GM23338 (cell line): Measurements from ENCODE around the gene TBL3. TPM values are rescaled to one million over a fixed set of nuclear protein-coding genes. Genes with fewer than 3 reads are reported as not detected.

Source experiments
- ATAC-seq: fragments of 200-7000 bp; cut with Tn5 transposase; 3 replicates; pipeline ENCODE4 v1.9.1; 2020
- DNase-seq: peaks from one replicate; pipeline ENCODE4 v3.0.0-alpha.2; 2015; ENCODE audit warnings: low spot score
- H2AFZ ChIP-seq: fragments of 200-600 bp; sonication (generic); 2 replicates; pipeline ENCODE4 v1.8.0; 2016; ENCODE audit warnings: antibody characterized with exemption, mild to moderate bottlenecking, moderate library complexity
- H3F3A ChIP-seq: fragments of 200-600 bp; sonication (generic); replicated peaks from 2 replicates; pipeline ENCODE4 v1.8.0; 2017; ENCODE audit warnings: antibody characterized with exemption, mixed run types, low read depth
- H3K27ac ChIP-seq: fragments of 200-600 bp; sonication (generic); 2 replicates; pipeline ENCODE4 v1.6.1; 2016; ENCODE audit warnings: low read depth
- H3K27me3 ChIP-seq: fragments of 200-600 bp; sonication (generic); 2 replicates; pipeline ENCODE4 v1.8.0; 2016; ENCODE audit warnings: mild to moderate bottlenecking, mixed run types, moderate library complexity; ENCODE audit not compliant: insufficient read depth
- H3K36me3 ChIP-seq: fragments of 200-600 bp; sonication (generic); 2 replicates; pipeline ENCODE4 v1.8.0; 2016; ENCODE audit warnings: mild to moderate bottlenecking; ENCODE audit not compliant: insufficient read depth
- H3K4me1 ChIP-seq: fragments of 200-600 bp; sonication (generic); 2 replicates; pipeline ENCODE4 v1.8.0; 2016; ENCODE audit warnings: mild to moderate bottlenecking, moderate library complexity; ENCODE audit not compliant: insufficient read depth
- H3K4me2 ChIP-seq: fragments of 200-600 bp; sonication (generic); 2 replicates; pipeline ENCODE4 v1.7.1; 2017; ENCODE audit warnings: mixed run types
- H3K4me3 ChIP-seq: fragments of 200-600 bp; sonication (generic); 2 replicates; pipeline ENCODE4 v1.6.1; 2016; ENCODE audit warnings: mixed run types
- H3K79me2 ChIP-seq: fragments of 200-600 bp; sonication (generic); replicated peaks from 2 replicates; pipeline ENCODE4 v1.8.0; 2017; ENCODE audit warnings: mild to moderate bottlenecking; ENCODE audit not compliant: insufficient read depth
- H3K9me2 ChIP-seq: fragments of 200-600 bp; sonication (generic); 2 replicates; pipeline ENCODE4 v1.8.0; 2017; ENCODE audit not compliant: insufficient read depth
- H4K20me1 ChIP-seq: fragments of 200-600 bp; sonication (generic); replicated peaks from 2 replicates; pipeline ENCODE4 v1.8.0; 2017; ENCODE audit warnings: mild to moderate bottlenecking; ENCODE audit not compliant: insufficient read depth
- H3K27ac Mint-ChIP-seq: 2 replicates; pipeline ENCODE4 v1.8.0; 2020; ENCODE audit warnings: inconsistent platforms, mild to moderate bottlenecking, moderate library complexity, mixed read lengths
- H3K27me3 Mint-ChIP-seq: 3 replicates; pipeline ENCODE4 v1.8.0; 2022; ENCODE audit warnings: low read depth, mild to moderate bottlenecking, moderate library complexity, mixed read lengths, inconsistent platforms; ENCODE audit not compliant: insufficient read depth, poor library complexity
- H3K36me3 Mint-ChIP-seq: 3 replicates; pipeline ENCODE4 v1.8.0; 2021; ENCODE audit warnings: low read depth, mild to moderate bottlenecking, inconsistent platforms, moderate library complexity, mixed read lengths
- H3K4me1 Mint-ChIP-seq: 3 replicates; pipeline ENCODE4 v1.8.0; 2020; ENCODE audit warnings: mild to moderate bottlenecking, inconsistent platforms, mixed read lengths
- H3K4me3 Mint-ChIP-seq: 3 replicates; pipeline ENCODE4 v1.8.0; 2021; ENCODE audit warnings: moderate library complexity, mild to moderate bottlenecking, inconsistent platforms, mixed read lengths
- H3K9me3 Mint-ChIP-seq: 3 replicates; pipeline ENCODE4 v1.8.0; 2020; ENCODE audit warnings: moderate library complexity, mild to moderate bottlenecking, inconsistent platforms, mixed read lengths
- CREB1 ChIP-seq: fragments of 250-450 bp; sonication (Bioruptor Pico); IDR thresholded peaks from 2 replicates; pipeline ENCODE4 v1.5.0; 2020; ENCODE audit warnings: low read depth, mild to moderate bottlenecking, moderate library complexity
- CTCF ChIP-seq, 2 experiments: fragments of 200-600 bp in 1 of 2; sonication (generic) in 1 of 2; conservative IDR thresholded peaks; 2 replicates each; pipeline versions ENCODE4 v1.5.1 to v1.6.1; 2016 to 2017; ENCODE audit warnings: antibody characterized with exemption in 2 of 2, low read depth in 2 of 2, mild to moderate bottlenecking in 2 of 2, moderate library complexity in 1 of 2
- ETS1 ChIP-seq: IDR thresholded peaks from 2 replicates; pipeline ENCODE4 v1.6.1; 2016; ENCODE audit warnings: antibody characterized with exemption
- EZH2 ChIP-seq: fragments of 200-600 bp; sonication (generic); IDR thresholded peaks from one replicate; pipeline ENCODE4 v1.8.0; 2017; ENCODE audit warnings: antibody characterized with exemption, mild to moderate bottlenecking, low read depth; ENCODE audit not compliant: unreplicated experiment
- EZH2phosphoT487 ChIP-seq: fragments of 200-600 bp; sonication (generic); IDR thresholded peaks from one replicate; pipeline ENCODE4 v1.8.1; 2018; ENCODE audit warnings: antibody characterized with exemption; ENCODE audit not compliant: unreplicated experiment
- JUNB ChIP-seq: IDR thresholded peaks from one replicate; pipeline ENCODE4 v1.6.1; 2016; ENCODE audit warnings: antibody characterized with exemption; ENCODE audit not compliant: unreplicated experiment
- NANOG ChIP-seq: IDR thresholded peaks from 2 replicates; pipeline ENCODE4 v1.6.1; 2016; ENCODE audit warnings: antibody characterized with exemption, borderline replicate concordance
- POLR2AphosphoS5 ChIP-seq: IDR thresholded peaks from 2 replicates; pipeline ENCODE4 v1.6.1; 2016; ENCODE audit warnings: antibody characterized with exemption, low read depth
- REST ChIP-seq: IDR thresholded peaks from one replicate; pipeline ENCODE4 v1.6.1; 2018; ENCODE audit warnings: antibody characterized with exemption; ENCODE audit not compliant: unreplicated experiment
- STAT1 ChIP-seq: IDR thresholded peaks from one replicate; pipeline ENCODE4 v1.6.1; 2016; ENCODE audit warnings: antibody characterized with exemption; ENCODE audit not compliant: unreplicated experiment
- ZNF114 ChIP-seq: fragments of 250-450 bp; sonication (Bioruptor Pico); IDR thresholded peaks from 2 replicates; pipeline ENCODE4 v1.5.0; 2020; ENCODE audit warnings: mild to moderate bottlenecking, moderate library complexity
- ZNF331 ChIP-seq: fragments of 250-450 bp; sonication (Bioruptor Pico); IDR thresholded peaks from 2 replicates; pipeline ENCODE4 v1.5.0; 2020; ENCODE audit warnings: low read depth, mild to moderate bottlenecking, moderate library complexity
- polyA plus RNA-seq: library from polyadenylated mRNA; unstranded; fragments of >200 nt; fragmentation: Nextera tagmentation; extraction: Ambion mirVana; gene quantifications from 2 replicates; pipeline ENCODE4 v1.2.1, GENCODE V29; 2016
- total RNA-seq: library from RNA; depleted of rRNA; stranded (reverse); fragments of >200 nt; shearing (Covaris generic); gene quantifications from 2 replicates; pipeline ENCODE4 v1.2.3, GENCODE V29; 2014

Gene TBL3
- total and polyA plus RNA-seq, 2 experiments from 2014 or later = 67.0 to 157 TPM

GRCh38 chr16:2030036-2030435 is 58.2 kb downstream of the TBL3 start:
- Mint-ChIP-seq H3K27ac (no peak overlapping the region), H3K27me3 (peaks cover 11% of the 10 kb centered on the region), H3K4me3 (no peak overlapping the region), H3K9me3 (no peaks in the 10 kb centered on the region), H3K36me3 (no peaks in the 10 kb centered on the region), H3K4me1 (0 out of 3 replicates have a peak, but pooled peaks cover 3% of the 10 kb centered on the region)
- Histone ChIP-seq H3K27ac (no peak overlapping the region), H3K4me2 (no peak overlapping the region), H3F3A (no peaks in the 10 kb centered on the region), H2AFZ (no peak overlapping the region), H3K27me3 (peaks cover 27% of the 10 kb centered on the region), H3K79me2 (no peaks in the 10 kb centered on the region), H3K36me3 (no peaks in the 10 kb centered on the region), H3K4me3 (no peak overlapping the region), H3K4me1 (no peaks in the 10 kb centered on the region), H3K9me2 (no peaks in the 10 kb centered on the region), H4K20me1 (no peaks in the 10 kb centered on the region)
- no peak for DNase-seq
- no peak for ATAC-seq
- no peak for TF ChIP-seq CREB1

GRCh38 chr16:2031081-2031577 is 59.3 kb downstream of the TBL3 start:
- H2AFZ ChIP-seq = no peak overlapping the region
- no peak for TF ChIP-seq CREB1
- TF ChIP-seq ETS1 = no peak
- TF ChIP-seq POLR2AphosphoS5 = no peak
- TF ChIP-seq EZH2 = no peak
- no peak for TF ChIP-seq CTCF (conservative IDR thresholded peaks at IDR 0.05; ENCODE audit: low read depth in 2 of 2)
- TF ChIP-seq REST = no peak
- no peak for TF ChIP-seq ZNF114 (CRISPR knock-in tag)
- TF ChIP-seq ZNF331 = no peak
- TF ChIP-seq STAT1 = no peak
- no peak for TF ChIP-seq EZH2phosphoT487
- no peak for TF ChIP-seq JUNB
- no peak for TF ChIP-seq NANOG

More at GRCh38 chr16:2031081-2031577, 59.3 kb downstream of the TBL3 start:
- DNase-seq (no peak), ATAC-seq (no peak)
- Histone ChIP-seq H3F3A (no peaks in the 10 kb centered on the region), H3K4me1 (no peaks in the 10 kb centered on the region), H3K27ac (no peak overlapping the region), H3K4me3 (no peak overlapping the region), H3K27me3 (peaks cover 16% of the 10 kb centered on the region), H3K4me2 (no peak overlapping the region), H3K9me2 (no peaks in the 10 kb centered on the region), H3K36me3 (no peaks in the 10 kb centered on the region), H4K20me1 (no peaks in the 10 kb centered on the region), H3K79me2 (no peaks in the 10 kb centered on the region)
- Mint-ChIP-seq H3K36me3 (no peaks in the 10 kb centered on the region), H3K9me3 (no peaks in the 10 kb centered on the region), H3K4me3 (no peak overlapping the region), H3K27me3 (peaks cover 8% of the 10 kb centered on the region), H3K27ac (no peak overlapping the region), H3K4me1 (no peaks in the 10 kb centered on the region)
